Esophagus mucosa (tissue), 1 donor: ENCODE results near the gene KCNH2. TPM values are rescaled to one million over a fixed set of nuclear protein-coding genes. Genes with fewer than 3 reads are reported as not detected.

ENCODE experiments used
- ATAC-seq: fragments of 200-7000 bp; cut with Tn5 transposase; one replicate; pipeline ENCODE4 v1.9.1; 2020
- total RNA-seq: library from RNA; stranded (reverse); gene quantifications from one replicate; pipeline ENCODE4 v1.2.4, GENCODE V29; 2023
- donor health status: DM: yes; HTN: yes; CAD: no.

The KCNH2 gene
- total RNA-seq, 1 donor from 2014 or later = 0.20 TPM

GRCh38 chr7:150947761-150948651, 30.1 kb downstream of the KCNH2 start:
- no peak for ATAC-seq

- no peak for ATAC-seq
Measured at GRCh38 chr7:150947241-150947745, 30.8 kb downstream of the KCNH2 start.

- ATAC-seq = no peak
Measured at GRCh38 chr7:150946421-150947240, 31.5 kb downstream of the KCNH2 start.

- ATAC-seq = no peak
Measured at GRCh38 chr7:150945853-150946420, 32.2 kb downstream of the KCNH2 start.

GRCh38 chr7:150945171-150945852, 32.8 kb downstream of the KCNH2 start:
- no peak for ATAC-seq

- peak; percentile 84 for ATAC-seq
Measured at GRCh38 chr7:150944066-150945042, 33.8 kb downstream of the KCNH2 start.

- no peak for ATAC-seq
Measured at GRCh38 chr7:150943453-150943814, 34.7 kb downstream of the KCNH2 start.

GRCh38 chr7:150942591-150943452, 35.3 kb downstream of the KCNH2 start:
- ATAC-seq = no peak

- peak; percentile 21 for ATAC-seq
Measured at GRCh38 chr7:150942001-150942590, 36.0 kb downstream of the KCNH2 start.

- no peak for ATAC-seq
Measured at GRCh38 chr7:150941351-150942000, 36.6 kb downstream of the KCNH2 start.

- no peak for ATAC-seq
Measured at GRCh38 chr7:150940431-150941102, 37.6 kb downstream of the KCNH2 start.

- ATAC-seq = no peak
Measured at GRCh38 chr7:150939466-150939865, 38.7 kb downstream of the KCNH2 start.

- ATAC-seq = no peak
Measured at GRCh38 chr7:150939052-150939451, 39.1 kb downstream of the KCNH2 start.

GRCh38 chr7:150938566-150938965, 39.6 kb downstream of the KCNH2 start:
- no peak for ATAC-seq

GRCh38 chr7:150937848-150938561, 40.1 kb downstream of the KCNH2 start:
- ATAC-seq = peak; percentile 75

- ATAC-seq = no peak
Measured at GRCh38 chr7:150936018-150936417, 42.1 kb downstream of the KCNH2 start.

- ATAC-seq = no peak
Measured at GRCh38 chr7:150935149-150935548, 43.0 kb downstream of the KCNH2 start.
